GM23338 (cell line): ENCODE data around the gene HCK. TPM values are rescaled to one million over a fixed set of nuclear protein-coding genes. Genes with fewer than 3 reads are reported as not detected.

Experiments used
- ATAC-seq: fragments of 200-7000 bp; cut with Tn5 transposase; 3 replicates; pipeline ENCODE4 v1.9.1; 2020
- DNase-seq: peaks from one replicate; pipeline ENCODE4 v3.0.0-alpha.2; 2015; ENCODE audit warnings: low spot score
- H2AFZ ChIP-seq: fragments of 200-600 bp; sonication (generic); 2 replicates; pipeline ENCODE4 v1.8.0; 2016; ENCODE audit warnings: antibody characterized with exemption, mild to moderate bottlenecking, moderate library complexity
- H3F3A ChIP-seq: fragments of 200-600 bp; sonication (generic); replicated peaks from 2 replicates; pipeline ENCODE4 v1.8.0; 2017; ENCODE audit warnings: antibody characterized with exemption, mixed run types, low read depth
- H3K27ac ChIP-seq: fragments of 200-600 bp; sonication (generic); 2 replicates; pipeline ENCODE4 v1.6.1; 2016; ENCODE audit warnings: low read depth
- H3K27me3 ChIP-seq: fragments of 200-600 bp; sonication (generic); 2 replicates; pipeline ENCODE4 v1.8.0; 2016; ENCODE audit warnings: mild to moderate bottlenecking, mixed run types, moderate library complexity; ENCODE audit not compliant: insufficient read depth
- H3K36me3 ChIP-seq: fragments of 200-600 bp; sonication (generic); 2 replicates; pipeline ENCODE4 v1.8.0; 2016; ENCODE audit warnings: mild to moderate bottlenecking; ENCODE audit not compliant: insufficient read depth
- H3K4me1 ChIP-seq: fragments of 200-600 bp; sonication (generic); 2 replicates; pipeline ENCODE4 v1.8.0; 2016; ENCODE audit warnings: mild to moderate bottlenecking, moderate library complexity; ENCODE audit not compliant: insufficient read depth
- H3K4me2 ChIP-seq: fragments of 200-600 bp; sonication (generic); 2 replicates; pipeline ENCODE4 v1.7.1; 2017; ENCODE audit warnings: mixed run types
- H3K4me3 ChIP-seq: fragments of 200-600 bp; sonication (generic); 2 replicates; pipeline ENCODE4 v1.6.1; 2016; ENCODE audit warnings: mixed run types
- H3K79me2 ChIP-seq: fragments of 200-600 bp; sonication (generic); replicated peaks from 2 replicates; pipeline ENCODE4 v1.8.0; 2017; ENCODE audit warnings: mild to moderate bottlenecking; ENCODE audit not compliant: insufficient read depth
- H3K9me2 ChIP-seq: fragments of 200-600 bp; sonication (generic); 2 replicates; pipeline ENCODE4 v1.8.0; 2017; ENCODE audit not compliant: insufficient read depth
- H4K20me1 ChIP-seq: fragments of 200-600 bp; sonication (generic); replicated peaks from 2 replicates; pipeline ENCODE4 v1.8.0; 2017; ENCODE audit warnings: mild to moderate bottlenecking; ENCODE audit not compliant: insufficient read depth
- H3K27ac Mint-ChIP-seq: 2 replicates; pipeline ENCODE4 v1.8.0; 2020; ENCODE audit warnings: inconsistent platforms, mild to moderate bottlenecking, moderate library complexity, mixed read lengths
- H3K27me3 Mint-ChIP-seq: 3 replicates; pipeline ENCODE4 v1.8.0; 2022; ENCODE audit warnings: low read depth, mild to moderate bottlenecking, moderate library complexity, mixed read lengths, inconsistent platforms; ENCODE audit not compliant: insufficient read depth, poor library complexity
- H3K36me3 Mint-ChIP-seq: 3 replicates; pipeline ENCODE4 v1.8.0; 2021; ENCODE audit warnings: low read depth, mild to moderate bottlenecking, inconsistent platforms, moderate library complexity, mixed read lengths
- H3K4me1 Mint-ChIP-seq: 3 replicates; pipeline ENCODE4 v1.8.0; 2020; ENCODE audit warnings: mild to moderate bottlenecking, inconsistent platforms, mixed read lengths
- H3K4me3 Mint-ChIP-seq: 3 replicates; pipeline ENCODE4 v1.8.0; 2021; ENCODE audit warnings: moderate library complexity, mild to moderate bottlenecking, inconsistent platforms, mixed read lengths
- H3K9me3 Mint-ChIP-seq: 3 replicates; pipeline ENCODE4 v1.8.0; 2020; ENCODE audit warnings: moderate library complexity, mild to moderate bottlenecking, inconsistent platforms, mixed read lengths
- ETS1 ChIP-seq: IDR thresholded peaks from 2 replicates; pipeline ENCODE4 v1.6.1; 2016; ENCODE audit warnings: antibody characterized with exemption
- REST ChIP-seq: IDR thresholded peaks from one replicate; pipeline ENCODE4 v1.6.1; 2018; ENCODE audit warnings: antibody characterized with exemption; ENCODE audit not compliant: unreplicated experiment
- ZNF462 ChIP-seq: fragments of 250-450 bp; sonication (Bioruptor Pico); IDR thresholded peaks from 2 replicates; pipeline ENCODE4 v1.5.0; 2020; ENCODE audit warnings: mild to moderate bottlenecking, moderate library complexity
- polyA plus RNA-seq: library from polyadenylated mRNA; unstranded; fragments of >200 nt; fragmentation: Nextera tagmentation; extraction: Ambion mirVana; gene quantifications from 2 replicates; pipeline ENCODE4 v1.2.1, GENCODE V29; 2016
- total RNA-seq: library from RNA; depleted of rRNA; stranded (reverse); fragments of >200 nt; shearing (Covaris generic); gene quantifications from 2 replicates; pipeline ENCODE4 v1.2.3, GENCODE V29; 2014

HCK gene
- total and polyA plus RNA-seq, 2 experiments from 2014 or later: 0.97 TPM; not detected in 1

- no peak for TF ChIP-seq REST
Measured at GRCh38 chr20:32003325-32003724, 48.7 kb upstream of the HCK start (continued).

- Mint-ChIP-seq H3K9me3 (peaks cover 31% of the 10 kb centered on the region), H3K27ac (no peak overlapping the region), H3K27me3 (peaks cover 18% of the 10 kb centered on the region), H3K4me1 (peaks cover 31% of the 10 kb centered on the region), H3K4me3 (no peak overlapping the region), H3K36me3 (no peaks in the 10 kb centered on the region)
- H4K20me1 ChIP-seq: no peaks in the 10 kb centered on the region; the same call in 1 of the 2 replicates
- H3F3A ChIP-seq: peaks cover 11% of the 10 kb centered on the region; the same call in 1 of the 2 replicates
- H3K36me3 ChIP-seq: no peaks in the 10 kb centered on the region
- H2AFZ ChIP-seq: peak overlapping the region; percentile 2; the same call in 1 of the 2 replicates
- H3K4me2 ChIP-seq: no peak overlapping the region
- ATAC-seq (no peak), DNase-seq (peak; percentile 62)
- no peaks in the 10 kb centered on the region for H3K27me3 ChIP-seq
- H3K27ac ChIP-seq: no peak overlapping the region
- H3K4me1 ChIP-seq: peaks cover 32% of the 10 kb centered on the region
- no peak for TF ChIP-seq ZNF462 (CRISPR knock-in tag)
- 0 out of 2 replicates have a peak, but pooled peaks have one; percentile 40 for TF ChIP-seq ETS1
- peaks cover 4% of the 10 kb centered on the region for H3K9me2 ChIP-seq
- no peak overlapping the region for H3K4me3 ChIP-seq
- no peaks in the 10 kb centered on the region for H3K79me2 ChIP-seq
Measured at GRCh38 chr20:32004963-32005362, 47.1 kb upstream of the HCK start.
